Measurements from ENCODE around the gene LAMA2. TPM values are rescaled to one million over a fixed set of nuclear protein-coding genes. Genes with fewer than 3 reads are reported as not detected.

The LAMA2 gene
- total RNA-seq, 1 experiment from 2014 or later, result 8.2 TPM

GRCh38 chr6:129329678-129330077 lies 446.7 kb downstream of the LAMA2 start:
- DNase-seq (ENCODE audit: low read depth, low spot score), result no peak
- BruUV-seq (replicated peaks), result no TSS peak

More at GRCh38 chr6:129329678-129330077, 446.7 kb downstream of the LAMA2 start:
- Histone ChIP-seq H3K9me2 (ENCODE audit: insufficient read depth) (no peaks in the 10 kb centered on the region), H3K36me3 (ENCODE audit: control insufficient read depth in 1 of 2, insufficient read depth in 2 of 2, low read length in 2 of 2) (no peaks in the 10 kb centered on the region), H3K79me2 (ENCODE audit: insufficient read depth, low read length) (no peaks in the 10 kb centered on the region), H3K4me1 (ENCODE audit: control insufficient read depth in 1 of 2, insufficient read depth in 2 of 2, low read length in 2 of 2) (0 out of 4 replicates have a peak, but pooled peaks cover 0 to 3% of the 10 kb centered on the region in 2 experiments), H3K9ac (ENCODE audit: low read length) (no peak overlapping the region), H3K4me3 (replicated peaks in 1 of 2; ENCODE audit: low read depth in 1 of 2, low read length in 2 of 2) (no peak overlapping the region), H3K4me2 (ENCODE audit: low read length) (no peak overlapping the region), H2AFZ (ENCODE audit: low read depth, low read length, poor library complexity, severe bottlenecking) (no peak overlapping the region), H3K27me3 (ENCODE audit: insufficient read depth, low read length) (no peaks in the 10 kb centered on the region), H3K27ac (ENCODE audit: low read depth, low read length) (no peak overlapping the region), H4K20me1 (ENCODE audit: insufficient read depth) (no peaks in the 10 kb centered on the region), H3K9me3 (ENCODE audit: control insufficient read depth in 1 of 2, insufficient read depth in 1 of 2, low read depth in 1 of 2, low read length in 2 of 2) (no peaks in the 10 kb centered on the region)
- ChIA-PET CTCF (no interaction called here), RAD21 (ENCODE audit: low non-redundant PET in 1 of 2, low total read pairs in 2 of 2, uncharacterized antibody in 2 of 2, unreplicated experiment in 2 of 2) (no interaction called here), POLR2A (no interaction called here)
- no peak for TF ChIP-seq EZH2phosphoT487 (IDR thresholded peaks at IDR 0.05; ENCODE audit: borderline replicate concordance)
- no peak for TF ChIP-seq REST (IDR thresholded peaks at IDR 0.05; ENCODE audit: low read depth)
- TF ChIP-seq EZH2 (IDR thresholded peaks at IDR 0.05), result no peak
- TF ChIP-seq SIN3A (IDR thresholded peaks at IDR 0.05; ENCODE audit: low read depth), result no peak
- no peak for TF ChIP-seq RAD21 (IDR thresholded peaks at IDR 0.05; ENCODE audit: low read depth)
- TF ChIP-seq ZNF274 (IDR thresholded peaks at IDR 0.05; ENCODE audit: low read depth, low read length), result no peak
- TF ChIP-seq YY1 (IDR thresholded peaks at IDR 0.05; ENCODE audit: extremely low read depth, insufficient replicate concordance, low read depth, low read length), result no peak
- TF ChIP-seq ZBTB33 (IDR thresholded peaks at IDR 0.05; ENCODE audit: extremely low read depth, insufficient replicate concordance, low read length), result no peak
- no peak for TF ChIP-seq FOSL1 (IDR thresholded peaks at IDR 0.05; ENCODE audit: low read depth)
- TF ChIP-seq CBX3 (IDR thresholded peaks at IDR 0.05; ENCODE audit: low read depth), result no peak
- no peak for TF ChIP-seq POLR2A (IDR thresholded peaks at IDR 0.05; ENCODE audit: borderline replicate concordance, extremely low read depth, insufficient read depth, insufficient read length)
- TF ChIP-seq EGR1 (IDR thresholded peaks at IDR 0.05; ENCODE audit: low read depth), result no peak
- intact Hi-C loops (cut with micrococcal nuclease), result no loop called here
- no peak for ATAC-seq
